HG03175 (cell line): ENCODE results near the gene CASS4.

Experiments used
- ATAC-seq: cut with Tn5 transposase; IDR thresholded peaks from one replicate; pipeline ENCODE4 v1.9.1; 2021; ENCODE audit warnings: mild to moderate bottlenecking, moderate library complexity; ENCODE audit not compliant: unreplicated experiment

Gene CASS4

GRCh38 chr20:56501116-56501515, 89.1 kb downstream of the CASS4 start:
- ATAC-seq = no peak

- ATAC-seq = no peak
Observed at GRCh38 chr20:56503916-56504315, 91.9 kb downstream of the CASS4 start.

GRCh38 chr20:56504373-56505005, 92.4 kb downstream of the CASS4 start:
- ATAC-seq = no peak

GRCh38 chr20:56506103-56506502, 94.0 kb downstream of the CASS4 start:
- ATAC-seq = no peak
